Stomach smooth muscle (tissue), 2 donors: ENCODE results near the gene TP53BP2.
"Not testable (repeated sequence)": the region's sequence is repeated elsewhere in the genome, so short reads cannot be mapped to it uniquely, and the experiment has no call there.

Source experiments
- H3K27ac ChIP-seq: one replicate; pipeline ENCODE4 v1.7.0; 2013; ENCODE audit warnings: mild to moderate bottlenecking, low read length, inconsistent platforms
- H3K27me3 ChIP-seq, 2 donors: one replicate each; pipeline ENCODE4 v1.7.0; 2013; ENCODE audit warnings: low read length in 2 of 2; ENCODE audit not compliant: insufficient read depth in 2 of 2, control insufficient read depth in 1 of 2
- H3K36me3 ChIP-seq, 2 donors: one replicate each; pipeline ENCODE4 v1.7.0; 2013; ENCODE audit warnings: low read length in 2 of 2; ENCODE audit not compliant: control insufficient read depth in 2 of 2, insufficient read depth in 2 of 2
- H3K4me1 ChIP-seq: one replicate; pipeline ENCODE4 v1.7.0; 2013; ENCODE audit warnings: low read length; ENCODE audit not compliant: control insufficient read depth, insufficient read depth
- H3K4me3 ChIP-seq, 2 donors: one replicate each; pipeline ENCODE4 v1.7.0; 2013; ENCODE audit warnings: low read length in 2 of 2
- H3K9ac ChIP-seq, 2 donors: one replicate each; pipeline ENCODE4 v1.7.0; 2013; ENCODE audit warnings: low read length in 2 of 2, mild to moderate bottlenecking in 1 of 2
- H3K9me3 ChIP-seq, 2 donors: one replicate each; pipeline ENCODE4 v1.7.0; 2013; ENCODE audit warnings: low read length in 2 of 2; ENCODE audit not compliant: control insufficient read depth in 2 of 2
- donor health status: healthy.
- donor health status: Pancreatic carcinoma.

The TP53BP2 gene

DNA sequence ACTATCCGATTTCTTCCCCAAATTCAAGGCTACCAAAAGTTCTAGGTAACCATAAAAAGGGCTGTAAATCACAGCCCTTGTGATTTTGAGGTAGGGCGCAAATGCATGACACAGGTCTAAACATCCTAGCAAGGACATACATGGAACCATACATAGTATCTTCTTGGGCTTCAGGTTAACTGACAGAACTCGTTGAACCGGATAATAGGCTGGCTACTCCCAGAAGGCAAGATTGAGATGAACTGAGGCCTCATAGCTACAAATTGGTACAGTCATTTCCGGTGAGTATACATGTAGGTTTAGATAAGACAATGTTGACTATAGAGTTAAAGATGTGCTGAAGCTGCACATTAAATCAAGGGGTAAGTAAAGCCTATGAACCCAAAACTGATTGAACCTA lies 27.3 kb upstream of the TP53BP2 start:
- Histone ChIP-seq H3K4me1 (no peaks in the 10 kb centered on the region), H3K9ac (no peak overlapping the region), H3K27me3 (peaks cover 0 to 10% of the 10 kb centered on the region in 2 donors), H3K9me3 (peaks cover 0 to 2% of the 10 kb centered on the region in 2 donors), H3K36me3 (no peaks in the 10 kb centered on the region), H3K27ac (no peak overlapping the region), H3K4me3 (no peak overlapping the region)

GRCh38 chr1:223872308-223872901 lies 26.7 kb upstream of the TP53BP2 start:
- Histone ChIP-seq H3K9me3 (peaks cover 0 to 2% of the 10 kb centered on the region in 2 donors), H3K27me3 (peaks cover 0 to 10% of the 10 kb centered on the region in 2 donors), H3K4me3 (no peak overlapping the region), H3K9ac (no peak overlapping the region), H3K36me3 (no peaks in the 10 kb centered on the region), H3K27ac (no peak overlapping the region), H3K4me1 (no peaks in the 10 kb centered on the region)

GRCh38 chr1:223870617-223871574 lies 25.1 kb upstream of the TP53BP2 start:
- Histone ChIP-seq H3K36me3 (no peaks in the 10 kb centered on the region), H3K27ac (no peak overlapping the region)

DNA sequence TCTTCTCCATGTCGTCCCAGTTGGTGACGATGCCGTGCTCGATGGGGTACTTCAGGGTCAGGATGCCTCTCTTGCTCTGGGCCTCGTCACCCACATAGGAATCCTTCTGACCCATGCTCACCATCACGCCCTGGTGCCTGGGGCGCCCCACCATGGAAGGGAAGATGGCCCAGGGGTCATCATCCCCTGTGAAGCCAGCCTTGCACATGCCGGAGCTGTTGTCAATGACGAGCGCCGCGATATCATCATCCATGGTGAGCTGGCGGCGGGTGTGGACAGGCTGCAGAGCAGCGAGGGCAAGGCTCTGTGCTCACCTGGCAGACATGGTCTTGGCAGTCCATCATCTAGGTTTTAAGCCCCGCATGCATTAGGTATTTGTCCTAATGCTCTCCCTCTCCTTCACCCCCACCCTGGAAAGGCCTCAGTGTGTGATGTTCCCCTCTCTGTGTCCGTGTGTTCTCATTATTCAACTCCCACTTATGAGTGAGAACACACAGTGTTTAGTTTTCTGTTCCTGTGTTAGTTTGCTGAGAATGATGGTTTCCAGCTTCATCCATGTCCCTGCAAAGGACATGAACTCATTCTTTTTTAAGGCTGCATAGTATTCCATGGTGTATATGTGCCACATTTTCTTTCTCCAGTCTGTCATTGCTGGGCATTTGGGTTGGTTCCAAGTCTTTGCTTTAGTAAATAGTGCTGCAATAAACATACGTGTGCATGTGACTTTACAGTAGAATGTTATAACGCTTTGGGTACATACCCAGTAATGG lies 19.0 kb upstream of the TP53BP2 start:
- not testable (repeated sequence) for H3K27me3 ChIP-seq, H3K4me1 ChIP-seq, H3K9ac ChIP-seq, H3K9me3 ChIP-seq, H3K27ac ChIP-seq, H3K4me3 ChIP-seq, H3K36me3 ChIP-seq

More at GRCh38 chr1:223870617-223871574, 25.1 kb upstream of the TP53BP2 start:
- Histone ChIP-seq H3K4me3 (no peak overlapping the region), H3K4me1 (no peaks in the 10 kb centered on the region), H3K9me3 (peaks cover 0 to 2% of the 10 kb centered on the region in 2 donors), H3K9ac (no peak overlapping the region), H3K27me3 (peaks cover 0 to 6% of the 10 kb centered on the region in 2 donors)

DNA sequence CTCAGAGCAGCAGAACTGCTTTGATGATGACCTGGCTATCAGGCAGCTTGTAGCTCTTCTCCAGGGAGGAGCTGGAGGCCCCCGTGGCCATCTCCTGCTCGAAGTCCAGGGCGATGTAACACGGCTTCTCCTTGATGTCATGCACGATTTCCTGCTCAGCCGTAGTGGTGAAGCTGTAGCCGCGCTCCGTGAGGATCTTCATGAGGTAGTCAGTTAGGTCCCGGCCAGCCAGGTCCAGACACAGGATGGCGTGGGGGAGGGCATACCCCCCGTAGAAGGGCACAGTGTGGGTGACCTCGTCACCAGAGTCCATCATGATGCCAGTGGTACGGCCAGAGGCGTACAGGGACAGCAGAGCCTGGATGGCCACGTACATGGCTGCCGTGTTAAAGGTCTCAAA lies 18.3 kb upstream of the TP53BP2 start:
- no peaks in the 10 kb centered on the region for H3K36me3 ChIP-seq
- H3K9ac ChIP-seq: no peak overlapping the region
- no peaks in the 10 kb centered on the region for H3K4me1 ChIP-seq
- H3K27me3 ChIP-seq: peaks cover 0 to 2% of the 10 kb centered on the region in 2 donors
- no peak overlapping the region for H3K4me3 ChIP-seq
- no peaks in the 10 kb centered on the region for H3K9me3 ChIP-seq
- no peak overlapping the region for H3K27ac ChIP-seq

DNA sequence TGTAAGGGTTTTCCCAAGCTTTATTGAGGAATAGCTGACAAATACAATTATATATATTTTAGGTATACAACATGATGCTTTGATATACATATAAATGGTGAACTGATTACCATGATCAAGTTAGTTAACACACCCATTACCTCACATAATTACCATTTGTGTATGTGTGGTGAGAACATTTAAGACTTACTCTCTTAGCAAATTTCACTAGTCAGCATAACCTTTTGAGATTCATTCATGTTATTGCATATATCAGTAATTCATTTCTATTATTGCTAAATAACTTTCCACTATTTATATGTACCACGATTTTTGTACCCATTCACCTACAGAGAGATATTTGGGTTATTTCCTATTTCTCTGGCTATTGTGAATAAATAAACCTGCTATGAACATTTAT lies 16.2 kb upstream of the TP53BP2 start:
- peaks cover 0 to 2% of the 10 kb centered on the region in 2 donors for H3K27me3 ChIP-seq
- H3K36me3 ChIP-seq: no peaks in the 10 kb centered on the region
- H3K9ac ChIP-seq: no peak overlapping the region
- H3K9me3 ChIP-seq: no peaks in the 10 kb centered on the region
- H3K4me3 ChIP-seq: no peak overlapping the region
- H3K27ac ChIP-seq: no peak overlapping the region
- H3K4me1 ChIP-seq: no peaks in the 10 kb centered on the region

DNA sequence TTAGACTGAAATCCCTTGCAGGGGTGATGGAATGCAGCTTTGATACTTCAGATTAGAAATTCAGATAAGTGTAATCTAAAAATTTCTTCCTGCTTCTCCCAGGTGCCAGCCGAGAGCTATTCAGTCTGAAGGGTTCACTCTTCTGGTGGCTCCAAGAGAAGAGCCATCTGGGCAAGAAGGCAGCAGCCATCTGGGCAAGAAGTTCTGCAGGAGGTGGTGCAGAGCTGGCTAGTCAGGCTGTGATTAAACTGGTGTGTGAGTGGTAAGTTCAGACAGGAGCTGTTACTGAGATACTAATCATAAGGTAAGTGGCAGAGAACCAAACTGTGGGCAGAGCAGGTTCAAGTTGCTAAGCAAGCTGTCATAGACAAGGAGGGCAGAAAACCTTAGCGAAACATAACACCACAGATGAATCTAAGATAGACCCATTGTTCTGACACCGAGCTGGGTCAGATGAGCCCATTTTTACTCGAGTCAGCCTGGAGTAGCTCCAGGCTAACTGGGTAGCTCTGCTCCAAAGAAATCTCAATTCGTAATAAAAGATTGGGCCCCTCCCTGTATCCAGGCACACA lies 14.4 kb upstream of the TP53BP2 start:
- Histone ChIP-seq H3K27ac (no peak overlapping the region), H3K9ac (no peak overlapping the region), H3K9me3 (no peaks in the 10 kb centered on the region), H3K4me3 (no peak overlapping the region), H3K27me3 (peaks cover 0 to 2% of the 10 kb centered on the region in 2 donors), H3K36me3 (no peaks in the 10 kb centered on the region), H3K4me1 (no peaks in the 10 kb centered on the region)

DNA sequence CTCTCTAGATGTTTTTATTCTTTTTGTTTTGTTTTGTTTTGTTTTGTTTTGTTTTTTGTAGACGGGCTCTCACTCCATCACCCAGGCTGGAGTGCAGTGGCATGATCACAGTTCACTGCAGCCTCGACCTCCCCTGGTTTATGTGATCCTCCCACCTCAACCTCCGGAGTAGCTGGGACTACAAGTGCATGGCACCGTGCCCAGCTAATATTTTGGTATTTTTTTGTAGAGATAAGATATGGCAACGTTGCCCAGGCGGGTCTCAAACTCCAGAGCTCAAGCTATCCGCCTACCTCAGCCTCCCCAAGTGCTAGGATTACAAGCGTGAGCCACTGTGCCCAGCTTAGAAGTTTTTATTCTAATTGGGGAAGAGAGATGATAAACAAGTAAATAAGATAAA lies 13.3 kb upstream of the TP53BP2 start:
- Histone ChIP-seq H3K27me3 (peaks cover 0 to 2% of the 10 kb centered on the region in 2 donors), H3K27ac (no peak overlapping the region), H3K36me3 (no peaks in the 10 kb centered on the region), H3K4me3 (no peak overlapping the region), H3K9me3 (no peaks in the 10 kb centered on the region), H3K9ac (no peak overlapping the region), H3K4me1 (no peaks in the 10 kb centered on the region)

DNA sequence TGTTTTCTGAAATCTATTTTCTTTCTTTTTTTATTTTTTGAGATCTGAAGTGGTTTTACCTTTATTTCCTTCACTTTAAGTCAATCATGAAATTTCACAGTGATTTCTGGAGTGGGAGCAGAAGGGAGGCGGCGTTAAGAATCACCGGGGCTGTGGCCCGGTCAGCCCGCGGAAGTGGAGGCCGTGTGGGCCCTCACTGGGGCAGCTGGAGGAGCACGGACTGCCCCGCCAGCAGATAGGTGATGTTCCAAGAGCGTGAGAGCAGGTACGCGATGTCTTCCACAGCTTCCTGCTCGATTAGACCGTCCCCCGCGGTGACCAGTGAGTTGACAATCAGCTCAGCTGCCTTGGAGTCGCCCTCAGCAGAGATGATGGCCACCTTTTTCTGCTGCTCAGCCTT lies 10.6 kb upstream of the TP53BP2 start:
- H3K4me3 ChIP-seq: no peak overlapping the region
- H3K36me3 ChIP-seq: no peaks in the 10 kb centered on the region
- no peaks in the 10 kb centered on the region for H3K4me1 ChIP-seq
- H3K27ac ChIP-seq: no peak overlapping the region
- H3K27me3 ChIP-seq: no peaks in the 10 kb centered on the region
- no peaks in the 10 kb centered on the region for H3K9me3 ChIP-seq
- H3K9ac ChIP-seq: no peak overlapping the region

- no peak overlapping the region for H3K4me3 ChIP-seq
- no peaks in the 10 kb centered on the region for H3K36me3 ChIP-seq
- H3K9me3 ChIP-seq: no peaks in the 10 kb centered on the region
- H3K27me3 ChIP-seq: no peaks in the 10 kb centered on the region
- no peak overlapping the region for H3K27ac ChIP-seq
- H3K4me1 ChIP-seq: no peaks in the 10 kb centered on the region
- no peak overlapping the region for H3K9ac ChIP-seq
Observed at GRCh38 chr1:223853748-223854147, 8.0 kb upstream of the TP53BP2 start.
